ENCODE data around the gene EDDM3A. TPM values are rescaled to one million over a fixed set of nuclear protein-coding genes. Genes with fewer than 3 reads are reported as not detected.

EDDM3A gene
- total and polyA plus RNA-seq, 10 of the 15 experiments (the other 5 are each of a cell fraction or from before 2014, with no cell fraction given), result not detected

GRCh38 chr14:20743556-20743955, 2.1 kb upstream of the EDDM3A start (continued):
- no peak for TF ChIP-seq MEF2B (IDR thresholded peaks at IDR 0.05; ENCODE audit: partially characterized antibody, poor library complexity, severe bottlenecking)
- TF ChIP-seq FOXM1 (IDR thresholded peaks at IDR 0.05; ENCODE audit: low read depth, low read length), result no peak
- TF ChIP-seq MEF2A (IDR thresholded peaks at IDR 0.05; ENCODE audit: insufficient read depth, low read depth, low read length), result no peak

GRCh38 chr14:20746566-20746965, 879 bp downstream of the EDDM3A start:
- ChIA-PET SMC1A (ENCODE audit: uncharacterized antibody, unreplicated experiment) (no interaction called here), POLR2A (no interaction called here), RAD21 (ENCODE audit: unreplicated experiment) (no interaction called here), CTCF (interaction anchor here (1.0 to 1.7 kb wide), 5 partner anchors 9 to 112 kb away, joined by 3 to 12 read pairs (median 4); no protein-coding TSS in a partner anchor)
- Histone ChIP-seq H3K27ac (ENCODE audit: control insufficient read depth, insufficient read depth) (no peak overlapping the region), H3K4me3 (no peak overlapping the region), H4K20me1 (ENCODE audit: control insufficient read depth, insufficient read depth) (no peaks in the 10 kb centered on the region), H3K27me3 (replicated peaks in 1 of 2; ENCODE audit: control insufficient read depth in 2 of 2, insufficient read depth in 2 of 2, low read length in 1 of 2) (no peaks in the 10 kb centered on the region), H3K4me2 (ENCODE audit: control insufficient read depth, insufficient read depth) (no peak overlapping the region), H3K4me1 (ENCODE audit: control insufficient read depth, insufficient read depth, low read length) (no peaks in the 10 kb centered on the region), H3K9ac (ENCODE audit: control insufficient read depth, insufficient read depth, low read length) (no peak overlapping the region), H3K79me2 (ENCODE audit: control insufficient read depth, insufficient read depth, low read length) (no peaks in the 10 kb centered on the region), H3K36me3 (ENCODE audit: control insufficient read depth in 2 of 2, insufficient read depth in 2 of 2, low read length in 1 of 2) (no peaks in the 10 kb centered on the region), H3K9me3 (replicated peaks; ENCODE audit: control insufficient read depth, insufficient read depth, low read length) (no peaks in the 10 kb centered on the region; the same call in 2 of the 3 replicates), H2AFZ (ENCODE audit: control insufficient read depth, low read depth, low read length) (no peak overlapping the region)
- in situ Hi-C loops (cut with MboI) (no loop called here), intact Hi-C loops (cut with micrococcal nuclease; ENCODE audit: unreplicated experiment) (no loop called here)
- no peak for DNase-seq (ENCODE audit: low read depth, low spot score)
- no peak for FAIRE-seq
- ATAC-seq, result no peak
- WGBS (ENCODE audit: insufficient coverage, insufficient replicate concordance, low lambda C conversion rate, missing lambda C conversion rate), result 55% methylated on average over 3 of the region's 3 CpGs
- TF ChIP-seq POU2F2 (IDR thresholded peaks at IDR 0.05; ENCODE audit: borderline replicate concordance, low read depth, low read length) (no peak), IRF4 (IDR thresholded peaks at IDR 0.05; ENCODE audit: low read depth, low read length) (no peak), MLLT1 (IDR thresholded peaks at IDR 0.05) (no peak), NR2C1 (IDR thresholded peaks at IDR 0.05) (no peak), ZNF217 (IDR thresholded peaks at IDR 0.05) (no peak)
- BruUV-seq (replicated peaks), result no TSS peak

Data from GM12878 (cell line).